GM10248 (cell line): Measurements from ENCODE around the gene SIGMAR1.
A peak's percentile ranks its signal among the peaks of the same experiment; 100 is the strongest.

ENCODE experiments used
- CTCF ChIA-PET: fragments of 300-600 bp; sonication (Branson Sonifier 250); formaldehyde crosslinking; extraction: SDS; loops from one replicate; lab custom pipeline; 2021; ENCODE audit warnings: antibody characterized with exemption; lab: Yijun Ruan, JAX
- POLR2A ChIA-PET: fragments of 350-650 bp; sonication (Branson Sonifier 250); formaldehyde crosslinking; extraction: SDS; loops from one replicate; lab custom pipeline; 2020; ENCODE audit warnings: antibody characterized with exemption; lab: Yijun Ruan, JAX
- DNase-seq: peaks from one replicate; pipeline ENCODE4 v3.0.0; 2012; ENCODE audit errors: extremely low spot score
- CTCF ChIP-seq: IDR thresholded peaks from 2 replicates; pipeline ENCODE4 v1.5.1; 2012; ENCODE audit warnings: mild to moderate bottlenecking, low read depth; ENCODE audit errors: extremely low read depth, missing control alignments, control extremely low read depth

The SIGMAR1 gene

GRCh38 chr9:34675869-34676268, 38.3 kb upstream of the SIGMAR1 start:
- POLR2A ChIA-PET, result no interaction called here
- DNase-seq, result no peak
- CTCF ChIA-PET, result interaction anchor here (0.6 to 3.8 kb wide), 11 partner anchors 8 to 308 kb away, joined by 3 to 49 read pairs (median 4); no protein-coding TSS in a partner anchor

GRCh38 chr9:34675048-34675714, 37.6 kb upstream of the SIGMAR1 start:
- peak; percentile 72 for DNase-seq
- CTCF ChIA-PET, result interaction anchor here (0.6 to 3.8 kb wide), 14 partner anchors 8 to 309 kb away, joined by 3 to 49 read pairs (median 4); no protein-coding TSS in a partner anchor
- POLR2A ChIA-PET, result no interaction called here
- TF ChIP-seq CTCF, result peak; percentile 91

More at GRCh38 chr9:34675869-34676268, 38.3 kb upstream of the SIGMAR1 start:
- no peak for TF ChIP-seq CTCF

- CTCF ChIA-PET, result interaction anchor here (1.0 to 3.8 kb wide), 7 partner anchors 11 to 195 kb away, joined by 3 to 49 read pairs (median 7); no protein-coding TSS in a partner anchor
- POLR2A ChIA-PET, result no interaction called here
- no peak for DNase-seq
- TF ChIP-seq CTCF, result no peak
Measured at GRCh38 chr9:34674440-34674839, 36.9 kb upstream of the SIGMAR1 start.

- POLR2A ChIA-PET, result no interaction called here
- CTCF ChIA-PET, result interaction anchor here (1.5 to 2.3 kb wide), 2 partner anchors 25 to 31 kb away, joined by 4 to 6 read pairs; partner anchors contain the start of gene GALT
Measured at GRCh38 chr9:34671307-34671706, 33.7 kb upstream of the SIGMAR1 start.

GRCh38 chr9:34669809-34670562, 32.4 kb upstream of the SIGMAR1 start:
- no peak for TF ChIP-seq CTCF
- POLR2A ChIA-PET, result no interaction called here
- DNase-seq, result no peak
- CTCF ChIA-PET, result interaction anchor here (0.7 to 2.3 kb wide), 4 partner anchors 8 to 50 kb away, joined by 3 to 6 read pairs (median 4); partner anchors contain the start of genes DCTN3 and GALT

More at GRCh38 chr9:34671307-34671706, 33.7 kb upstream of the SIGMAR1 start:
- no peak for DNase-seq
- no peak for TF ChIP-seq CTCF

GRCh38 chr9:34665381-34666250, 28.0 kb upstream of the SIGMAR1 start:
- POLR2A ChIA-PET, result interaction anchor here (0.9 kb wide), 1 partner anchor 28 kb away, joined by 4 read pairs; the partner anchor contains the start of gene SIGMAR1
- CTCF ChIA-PET, result interaction anchor here (1.0 to 8.5 kb wide), 12 partner anchors 13 to 62 kb away, joined by 3 to 84 read pairs (median 4); partner anchors contain the start of genes DCTN3, GALT, RPP25L and SIGMAR1
- DNase-seq, result peak; percentile 94
- TF ChIP-seq CTCF, result no peak
